Measurements from ENCODE around the gene CNTNAP2. TPM values are rescaled to one million over a fixed set of nuclear protein-coding genes. Genes with fewer than 3 reads are reported as not detected.

CNTNAP2 gene
- total RNA-seq, 1 donor from 2014 or later = 9.2 TPM

DNA sequence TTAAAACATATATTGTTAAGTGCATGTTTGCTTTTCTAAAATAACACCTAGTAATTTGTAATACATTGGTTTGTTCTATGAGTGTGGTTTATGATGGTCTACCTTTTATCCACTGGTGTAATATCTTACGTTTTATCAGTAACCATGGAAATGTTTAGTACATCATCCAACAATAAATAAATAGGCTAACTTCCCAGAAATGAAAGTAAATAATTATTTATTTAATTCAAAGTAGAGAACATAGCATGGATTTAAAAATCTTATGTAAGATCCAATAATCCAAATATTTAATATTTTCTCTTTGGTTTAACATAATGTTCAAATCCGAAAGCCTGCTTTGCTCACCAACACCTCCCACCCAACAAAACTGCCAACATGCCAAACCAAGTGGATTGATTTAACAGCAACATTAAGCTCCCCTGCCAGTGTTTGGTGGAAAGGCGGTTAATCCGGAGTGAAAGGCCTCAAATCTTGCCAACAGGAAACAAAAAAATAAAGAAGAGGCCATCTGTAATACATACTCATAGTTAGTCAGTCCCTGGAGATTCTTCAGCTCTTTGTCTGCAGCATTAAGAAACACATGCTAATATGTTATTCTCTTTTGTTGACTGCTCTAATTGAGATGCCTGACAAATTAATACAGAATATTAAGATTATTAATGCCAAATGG, 897.8 kb downstream of the CNTNAP2 start:
- TF ChIP-seq, protein P1, sequence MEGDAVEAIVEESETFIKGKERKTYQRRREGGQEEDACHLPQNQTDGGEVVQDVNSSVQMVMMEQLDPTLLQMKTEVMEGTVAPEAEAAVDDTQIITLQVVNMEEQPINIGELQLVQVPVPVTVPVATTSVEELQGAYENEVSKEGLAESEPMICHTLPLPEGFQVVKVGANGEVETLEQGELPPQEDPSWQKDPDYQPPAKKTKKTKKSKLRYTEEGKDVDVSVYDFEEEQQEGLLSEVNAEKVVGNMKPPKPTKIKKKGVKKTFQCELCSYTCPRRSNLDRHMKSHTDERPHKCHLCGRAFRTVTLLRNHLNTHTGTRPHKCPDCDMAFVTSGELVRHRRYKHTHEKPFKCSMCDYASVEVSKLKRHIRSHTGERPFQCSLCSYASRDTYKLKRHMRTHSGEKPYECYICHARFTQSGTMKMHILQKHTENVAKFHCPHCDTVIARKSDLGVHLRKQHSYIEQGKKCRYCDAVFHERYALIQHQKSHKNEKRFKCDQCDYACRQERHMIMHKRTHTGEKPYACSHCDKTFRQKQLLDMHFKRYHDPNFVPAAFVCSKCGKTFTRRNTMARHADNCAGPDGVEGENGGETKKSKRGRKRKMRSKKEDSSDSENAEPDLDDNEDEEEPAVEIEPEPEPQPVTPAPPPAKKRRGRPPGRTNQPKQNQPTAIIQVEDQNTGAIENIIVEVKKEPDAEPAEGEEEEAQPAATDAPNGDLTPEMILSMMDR (conservative IDR thresholded peaks at IDR 0.05; ENCODE audit: low read depth, low read length) = no peak

DNA sequence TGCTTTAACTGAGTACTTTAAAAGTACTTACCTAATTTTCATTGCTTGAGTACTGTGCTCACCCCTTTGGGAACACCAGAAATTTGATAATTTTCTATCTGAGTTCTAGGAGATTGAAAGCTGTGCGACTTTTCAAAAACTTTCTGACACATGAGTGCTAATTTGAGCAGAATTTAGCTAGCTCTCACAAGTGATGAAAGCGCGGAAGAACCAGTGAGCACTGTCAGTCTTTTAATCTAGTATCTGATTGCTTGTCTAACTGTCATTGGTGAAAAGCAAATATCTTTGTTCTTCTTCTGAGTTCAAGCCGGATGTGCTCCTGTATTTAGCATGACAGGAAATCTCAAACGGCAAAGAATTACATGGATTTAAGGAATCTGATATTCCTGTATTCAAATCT, 899.4 kb downstream of the CNTNAP2 start:
- TF ChIP-seq, protein P1 (conservative IDR thresholded peaks at IDR 0.05; ENCODE audit: low read depth, low read length) = no peak

More for the DNA sequence above, 897.8 kb downstream of the CNTNAP2 start:
- no peak for DNase-seq (ENCODE audit: low read depth)
- H3K4me3 ChIP-seq (ENCODE audit: low read depth, low read length) = no peak overlapping the region

DNA sequence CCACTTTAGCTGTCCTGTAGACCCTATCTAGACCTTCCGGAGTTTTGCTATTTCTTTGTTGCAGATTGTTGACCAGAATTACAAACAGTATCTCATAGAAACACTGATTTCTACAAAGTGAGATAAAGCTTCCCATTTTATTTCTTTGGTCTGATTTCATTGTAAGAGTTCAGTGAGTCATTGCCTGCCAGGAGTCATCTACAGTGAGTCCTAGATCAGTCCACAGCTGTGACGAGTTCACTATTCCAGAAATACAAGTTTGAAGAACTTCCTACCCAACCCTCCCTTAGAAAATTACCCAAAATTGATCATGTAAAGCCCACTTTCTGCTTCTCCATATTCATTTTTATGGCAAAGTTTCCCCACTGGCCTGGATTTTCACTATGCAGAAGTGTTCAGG, 905.5 kb downstream of the CNTNAP2 start:
- TF ChIP-seq, protein P1 (conservative IDR thresholded peaks at IDR 0.05; ENCODE audit: low read depth, low read length) = no peak
- H3K4me3 ChIP-seq (ENCODE audit: low read depth, low read length) = no peak overlapping the region
- no peak for DNase-seq (ENCODE audit: low read depth)

More for the DNA sequence above, 899.4 kb downstream of the CNTNAP2 start:
- no peak overlapping the region for H3K4me3 ChIP-seq (ENCODE audit: low read depth, low read length)
- DNase-seq (ENCODE audit: low read depth) = no peak

DNA sequence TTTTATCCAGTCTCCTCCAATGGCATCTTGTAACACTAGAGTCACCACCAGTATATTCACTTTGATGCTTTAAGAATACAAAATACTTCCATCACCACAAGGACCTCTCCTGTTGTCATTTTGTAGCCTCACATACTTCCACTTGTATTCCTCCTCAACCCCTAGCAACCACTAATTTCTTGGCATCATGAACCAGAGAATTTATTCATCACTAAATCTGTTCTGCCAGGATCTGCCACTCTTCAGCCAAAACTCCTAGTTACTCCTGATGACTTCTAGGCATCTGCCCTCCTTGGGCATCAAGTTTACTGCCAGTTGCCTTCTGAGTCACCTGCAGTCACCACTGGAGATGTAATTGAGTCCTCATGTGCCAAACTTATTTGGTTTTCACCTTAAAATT, 906.8 kb downstream of the CNTNAP2 start:
- TF ChIP-seq, protein P1 (conservative IDR thresholded peaks at IDR 0.05; ENCODE audit: low read depth, low read length) = no peak
- no peak for DNase-seq (ENCODE audit: low read depth)
- H3K4me3 ChIP-seq (ENCODE audit: low read depth, low read length) = no peak overlapping the region

DNA sequence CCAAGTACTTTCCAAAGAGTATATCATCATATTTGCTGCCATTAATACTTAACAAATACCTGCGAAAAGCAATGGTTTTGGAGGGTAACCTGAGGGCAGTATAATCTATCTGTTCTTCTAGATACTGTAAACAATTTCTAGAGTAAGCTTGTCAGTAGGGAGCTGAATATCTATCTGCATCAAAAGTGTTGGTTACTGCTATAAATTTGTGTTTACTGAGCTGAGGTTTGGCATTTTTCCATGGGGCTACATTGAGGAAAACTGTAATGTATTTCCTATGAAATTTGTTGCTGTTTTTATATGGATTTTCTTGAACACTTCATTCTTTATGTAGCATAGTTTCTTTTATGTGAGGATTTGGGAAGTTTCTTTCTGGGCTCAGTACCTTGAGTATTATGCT, 913.4 kb downstream of the CNTNAP2 start:
- DNase-seq (ENCODE audit: low read depth) = no peak
- TF ChIP-seq, protein P1 (conservative IDR thresholded peaks at IDR 0.05; ENCODE audit: low read depth, low read length) = no peak
- H3K4me3 ChIP-seq (ENCODE audit: low read depth, low read length) = no peak overlapping the region

DNA sequence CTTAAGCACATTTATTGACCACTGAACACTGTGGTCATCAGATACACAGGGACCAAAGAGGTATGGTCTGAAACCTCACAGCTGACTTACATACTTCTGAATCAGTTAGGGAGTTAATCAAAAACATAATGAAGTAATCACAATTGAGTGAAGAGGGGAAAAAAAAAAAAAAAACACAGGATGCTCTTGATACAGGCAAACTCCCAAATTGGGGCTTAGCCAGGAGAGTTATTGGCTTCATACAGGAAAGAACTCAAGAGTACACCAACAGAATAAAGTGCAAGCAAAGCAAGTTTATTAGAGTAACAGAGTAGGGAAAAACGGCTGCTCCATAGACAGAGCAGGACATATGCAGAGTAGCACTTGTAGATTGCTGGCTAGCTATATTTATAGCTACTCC, 917.0 kb downstream of the CNTNAP2 start:
- H3K4me3 ChIP-seq (ENCODE audit: low read depth, low read length) = no peak overlapping the region
- TF ChIP-seq, protein P1 (conservative IDR thresholded peaks at IDR 0.05; ENCODE audit: low read depth, low read length) = no peak
- no peak for DNase-seq (ENCODE audit: low read depth)

DNA sequence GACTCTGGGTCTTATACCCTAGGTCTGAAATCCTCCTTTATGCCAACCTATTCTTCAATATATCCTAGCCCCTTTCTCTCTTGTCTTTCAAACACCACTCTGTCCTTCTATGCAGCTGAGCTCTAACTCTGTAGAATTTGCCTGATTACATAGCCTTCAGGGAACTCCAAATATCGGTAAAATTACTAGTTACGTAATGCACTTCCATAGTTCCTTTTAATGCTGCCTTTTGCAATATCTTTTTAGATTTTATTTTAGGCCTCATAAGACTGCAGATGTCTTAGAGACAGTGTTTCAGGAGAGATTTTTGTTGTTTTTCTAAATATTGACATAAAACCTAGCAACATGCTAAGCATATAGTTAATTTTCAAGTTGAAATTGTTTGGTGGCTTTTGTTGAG, 924.8 kb downstream of the CNTNAP2 start:
- no peak for DNase-seq (ENCODE audit: low read depth)

More for the DNA sequence above, 924.8 kb downstream of the CNTNAP2 start:
- no peak overlapping the region for H3K4me3 ChIP-seq (ENCODE audit: low read depth, low read length)
- TF ChIP-seq, protein P1 (conservative IDR thresholded peaks at IDR 0.05; ENCODE audit: low read depth, low read length) = no peak
